Activated CD8-positive, alpha-beta memory T cell treated with anti-CD3 and anti-CD28 coated beads for 48 hours (primary cell): ENCODE measurements around the gene DHRSX.
"Not testable (repeated sequence)": the region's sequence is repeated elsewhere in the genome, so short reads cannot be mapped to it uniquely, and the experiment has no call there.

Source experiments
- DNase-seq, 3 experiments: peaks; one replicate each; pipeline ENCODE4 v3.0.0-alpha.2; 2020; ENCODE audit warnings: low read depth in 2 of 3, low spot score in 2 of 3

DHRSX gene

GRCh38 chrX:2477313-2477712 lies 23.5 kb downstream of the DHRSX start:
- not testable (repeated sequence) for DNase-seq

GRCh38 chrX:2474963-2475726 lies 25.6 kb downstream of the DHRSX start:
- no peak for DNase-seq

GRCh38 chrX:2474280-2474962 lies 26.4 kb downstream of the DHRSX start:
- DNase-seq, result no peak

GRCh38 chrX:2473064-2473463 lies 27.7 kb downstream of the DHRSX start:
- DNase-seq, result not testable (repeated sequence)

DNA sequence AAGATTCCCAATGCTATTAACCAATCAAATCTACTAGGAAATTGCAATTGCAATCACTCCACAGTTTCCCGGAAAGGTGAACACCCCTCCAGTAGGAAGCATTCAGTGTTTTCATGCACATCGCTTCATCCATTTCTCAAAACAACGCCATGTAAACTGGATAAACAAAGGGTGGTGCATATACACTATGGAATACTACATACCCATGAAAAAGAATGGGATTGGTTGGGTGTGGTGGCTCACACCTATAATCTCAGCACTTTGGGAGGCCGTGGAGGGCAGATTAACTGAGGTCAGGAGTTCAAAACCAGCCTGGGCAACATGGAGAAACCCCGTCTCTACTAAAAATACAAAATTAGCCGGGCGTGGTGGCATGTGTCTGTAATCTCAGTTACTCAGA lies 29.1 kb downstream of the DHRSX start:
- DNase-seq, result no peak

DNA sequence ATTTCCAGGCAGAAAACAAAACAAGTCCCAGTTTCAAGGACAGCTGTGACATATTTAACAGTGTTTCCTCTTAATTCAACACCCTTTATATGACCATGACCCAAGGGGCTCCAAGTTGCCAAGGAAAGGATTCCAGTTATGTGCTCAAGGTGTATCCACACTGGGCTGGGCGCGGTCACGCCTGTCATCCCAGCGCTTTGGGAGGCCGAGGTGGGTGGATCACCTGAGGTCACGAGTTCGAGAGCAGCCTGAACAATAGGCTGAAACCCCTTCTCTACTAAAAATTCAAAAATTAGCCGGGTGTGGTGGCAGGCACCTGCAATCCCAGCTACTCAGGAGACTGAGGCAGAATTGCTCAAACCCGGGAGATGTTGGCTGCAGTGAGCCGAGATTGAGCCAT lies 29.6 kb downstream of the DHRSX start:
- DNase-seq, result not testable (repeated sequence)

DNA sequence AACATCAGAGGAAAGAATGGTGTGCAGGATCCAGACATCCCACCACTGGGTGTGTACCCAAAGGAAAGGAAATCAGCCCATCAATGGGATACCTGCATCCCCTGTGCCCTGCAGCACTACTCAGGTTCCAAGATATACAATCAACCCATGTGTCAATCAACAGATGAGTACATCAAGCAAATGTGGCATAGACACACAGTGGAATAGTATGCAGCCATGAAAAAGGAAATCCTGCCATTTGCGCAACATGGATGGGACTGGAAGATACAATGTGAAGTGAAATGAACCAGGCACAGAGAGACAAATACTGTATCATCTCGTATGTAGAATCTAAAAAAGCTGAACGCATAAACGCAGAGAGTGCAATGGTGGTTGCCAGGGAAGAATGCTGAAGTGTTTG lies 30.9 kb downstream of the DHRSX start:
- DNase-seq, result not testable (repeated sequence)

DNA sequence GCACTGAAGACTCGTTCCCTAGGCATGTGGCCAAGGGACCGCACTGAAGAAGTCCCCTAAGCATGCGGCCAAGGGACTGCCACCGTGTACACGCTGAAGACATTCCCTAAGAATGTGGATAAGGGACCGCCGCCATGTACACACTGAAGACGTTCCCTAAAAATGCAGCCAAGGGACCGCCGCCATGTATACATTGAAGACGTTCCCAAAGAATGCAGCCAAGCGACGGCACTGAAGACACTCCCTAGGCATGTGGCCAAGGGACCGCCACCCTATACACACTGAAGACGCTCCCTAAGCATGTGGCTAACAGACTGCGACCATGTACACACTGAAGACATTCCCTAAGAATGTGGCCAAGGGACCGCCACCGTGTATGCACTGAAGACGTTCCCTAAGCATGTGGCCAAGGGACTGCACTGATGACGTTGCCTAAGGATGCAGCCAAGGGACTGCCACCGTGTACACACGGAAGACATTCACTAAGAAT lies 31.5 kb downstream of the DHRSX start:
- DNase-seq, result no peak

- DNase-seq, result no peak
Observed at GRCh38 chrX:2468261-2469195, 32.2 kb downstream of the DHRSX start.

DNA sequence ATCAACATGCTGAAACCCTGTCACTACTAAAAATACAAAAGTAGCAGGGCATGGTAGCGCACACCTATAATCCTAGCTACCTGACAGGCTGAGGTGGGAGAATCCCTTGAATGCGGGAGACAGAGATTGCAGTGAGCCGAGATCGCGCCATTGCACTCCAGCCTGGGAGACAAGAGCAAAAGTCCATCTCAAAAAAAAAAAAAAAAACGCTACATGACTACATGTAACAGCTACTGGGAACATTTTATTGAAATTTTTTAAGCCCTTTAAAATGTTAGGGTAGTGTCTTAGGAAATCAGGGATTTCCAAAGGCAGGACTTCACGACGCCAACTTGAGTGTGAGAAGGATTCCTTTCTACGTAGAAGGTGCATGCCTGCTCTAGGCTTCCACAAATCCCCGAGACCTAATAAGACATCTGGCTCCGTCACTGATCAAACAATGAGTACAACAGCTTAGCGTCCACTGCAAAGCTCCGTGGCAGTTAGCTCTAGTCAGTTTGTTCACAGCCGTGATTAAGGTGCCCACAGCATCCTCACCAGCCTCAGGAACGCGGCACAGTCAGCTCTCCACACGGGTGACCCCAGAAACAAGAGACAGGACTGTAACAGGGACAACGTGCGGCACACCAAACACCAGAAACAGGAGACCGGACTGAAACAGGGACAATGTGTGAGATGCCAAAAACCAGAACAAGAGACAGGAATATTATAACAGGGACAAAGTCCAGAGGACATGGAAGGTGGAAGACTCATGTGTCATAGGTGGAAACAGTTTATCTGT lies 33.7 kb downstream of the DHRSX start:
- no peak for DNase-seq

DNA sequence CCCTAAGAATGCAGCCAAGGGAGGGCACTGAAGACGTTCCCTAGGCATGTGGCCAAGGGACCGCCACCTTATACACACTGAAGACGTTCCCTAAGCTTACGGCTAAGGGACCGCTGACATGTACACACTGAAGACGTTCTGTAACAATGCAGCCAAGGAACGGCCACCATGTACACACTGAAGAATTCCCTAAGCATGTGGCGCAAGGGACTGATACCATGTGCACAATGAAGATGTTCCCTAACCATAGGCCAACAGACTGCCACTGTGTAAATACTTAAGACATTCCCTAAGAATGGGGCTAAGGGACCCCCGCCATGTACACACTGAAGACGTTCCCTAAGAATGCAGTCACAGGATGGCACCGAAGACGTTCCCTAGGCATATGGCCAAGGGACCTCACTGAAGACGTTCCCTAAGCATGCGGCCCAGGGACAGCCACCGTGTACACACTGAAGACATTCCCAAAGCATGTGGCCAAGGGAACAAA lies 36.1 kb downstream of the DHRSX start:
- DNase-seq, result no peak

- DNase-seq, result no peak
Observed at GRCh38 chrX:2463973-2464676, 36.7 kb downstream of the DHRSX start.

DNA sequence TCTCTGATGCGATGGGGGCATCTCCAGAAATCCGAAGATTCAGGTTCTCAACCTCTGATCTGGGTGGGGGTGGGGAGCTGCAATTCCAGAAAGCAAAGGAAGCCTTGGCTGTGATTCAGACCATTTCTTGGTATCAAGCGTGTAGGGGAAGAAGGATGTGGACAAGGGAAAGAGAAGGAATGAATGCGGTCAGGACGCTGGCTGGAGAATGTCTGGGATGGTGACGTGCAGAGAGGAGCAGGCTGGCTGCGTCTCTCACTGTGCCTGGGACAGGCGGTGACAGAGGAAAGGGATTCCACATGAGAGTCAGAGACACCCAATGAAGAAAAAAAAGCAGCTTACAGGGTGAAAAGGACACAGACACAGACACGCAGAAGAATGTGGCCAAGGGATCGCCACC lies 37.3 kb downstream of the DHRSX start:
- not testable (repeated sequence) for DNase-seq

- no peak for DNase-seq
Observed at GRCh38 chrX:2462780-2463179, 38.0 kb downstream of the DHRSX start.

DNA sequence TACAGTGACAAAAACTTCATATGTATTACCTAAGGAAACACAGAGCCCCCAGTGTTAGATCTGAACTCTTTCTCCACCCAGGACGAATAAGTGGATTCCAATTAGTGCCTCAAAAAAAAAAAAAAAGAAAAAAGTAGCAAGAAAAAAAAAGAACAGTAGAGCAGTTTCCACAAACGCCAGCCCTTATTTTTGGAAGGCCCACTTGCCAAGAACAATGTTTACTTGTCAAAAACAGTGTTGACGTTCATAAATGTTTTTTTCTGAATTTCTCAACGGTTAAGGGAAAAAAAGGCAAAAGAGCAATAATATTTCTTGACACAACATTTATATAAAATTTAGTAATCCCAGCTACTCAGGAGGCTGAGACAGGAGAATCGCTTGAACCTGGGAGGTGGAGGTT lies 38.7 kb downstream of the DHRSX start:
- DNase-seq, result no peak

DNA sequence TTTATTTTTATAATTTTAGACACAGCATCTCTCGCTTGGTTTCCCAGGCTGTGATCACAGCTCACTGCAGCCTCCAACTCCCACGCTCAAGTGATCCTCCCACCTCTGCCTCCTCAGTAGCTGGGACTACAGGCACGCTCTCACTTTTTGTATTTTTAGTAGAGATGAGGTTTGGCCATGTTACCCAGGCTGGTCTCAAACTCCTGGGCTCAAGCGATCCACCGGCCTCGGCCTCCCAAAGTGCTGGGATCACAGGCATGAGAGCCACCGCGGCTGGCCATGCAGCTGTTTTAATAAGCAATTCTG lies 39.1 kb downstream of the DHRSX start:
- no peak for DNase-seq

- not testable (repeated sequence) for DNase-seq
Observed at GRCh38 chrX:2460821-2461710, 39.7 kb downstream of the DHRSX start.

- not testable (repeated sequence) for DNase-seq
Observed at GRCh38 chrX:2460048-2460447, 40.7 kb downstream of the DHRSX start.

GRCh38 chrX:2458309-2458708 lies 42.5 kb downstream of the DHRSX start:
- DNase-seq, result no peak
